ENCODE measurements around the gene CERS4. TPM values are rescaled to one million over a fixed set of nuclear protein-coding genes. Genes with fewer than 3 reads are reported as not detected.
A peak's percentile ranks its signal among the peaks of the same experiment; 100 is the strongest.

The CERS4 gene
- total RNA-seq, 1 donor, result 4.0 TPM

GRCh38 chr19:8302734-8303133 is 93.6 kb downstream of the CERS4 start:
- H3K36me3 ChIP-seq (ENCODE audit: insufficient read depth, low read length), result no peaks in the 10 kb centered on the region
- DNase-seq (ENCODE audit: insufficient read length, low spot score, missing footprints), result no peak
- TF ChIP-seq CTCF (IDR thresholded peaks at IDR 0.05; ENCODE audit: extremely low read depth, low read depth, low read length), result no peak
- no peaks in the 10 kb centered on the region for H3K79me2 ChIP-seq (ENCODE audit: insufficient read depth, low read length)
- H3K4me3 ChIP-seq (ENCODE audit: insufficient read depth, low read length), result no peak overlapping the region
- H4K20me1 ChIP-seq (ENCODE audit: insufficient read depth, low read length), result no peaks in the 10 kb centered on the region
- H3K9me3 ChIP-seq (ENCODE audit: low read depth, low read length), result no peaks in the 10 kb centered on the region
- no peak overlapping the region for H2AFZ ChIP-seq (ENCODE audit: low read length)
- H3K4me2 ChIP-seq (ENCODE audit: insufficient read depth, low read length), result no peak overlapping the region
- peaks cover 6% of the 10 kb centered on the region for H3K4me1 ChIP-seq (ENCODE audit: insufficient read depth, low read length)
- no peak overlapping the region for H3K27ac ChIP-seq (ENCODE audit: low read depth, low read length)
- no peaks in the 10 kb centered on the region for H3K27me3 ChIP-seq (ENCODE audit: insufficient read depth, low read length)

- H3K9me3 ChIP-seq (ENCODE audit: low read depth, low read length), result no peaks in the 10 kb centered on the region
- no peak overlapping the region for H3K27ac ChIP-seq (ENCODE audit: low read depth, low read length)
- no peaks in the 10 kb centered on the region for H3K79me2 ChIP-seq (ENCODE audit: insufficient read depth, low read length)
- no peak overlapping the region for H3K4me2 ChIP-seq (ENCODE audit: insufficient read depth, low read length)
- no peak overlapping the region for H3K4me3 ChIP-seq (ENCODE audit: insufficient read depth, low read length)
- H3K27me3 ChIP-seq (ENCODE audit: insufficient read depth, low read length), result no peaks in the 10 kb centered on the region
- H3K4me1 ChIP-seq (ENCODE audit: insufficient read depth, low read length), result peaks cover 14% of the 10 kb centered on the region
- no peaks in the 10 kb centered on the region for H3K36me3 ChIP-seq (ENCODE audit: insufficient read depth, low read length)
- no peak for TF ChIP-seq CTCF (IDR thresholded peaks at IDR 0.05; ENCODE audit: extremely low read depth, low read depth, low read length)
- H4K20me1 ChIP-seq (ENCODE audit: insufficient read depth, low read length), result no peaks in the 10 kb centered on the region
- peak; percentile 80 for DNase-seq (ENCODE audit: insufficient read length, low spot score, missing footprints)
- no peak overlapping the region for H2AFZ ChIP-seq (ENCODE audit: low read length)
Measured at GRCh38 chr19:8304841-8305621, 95.9 kb downstream of the CERS4 start.

DNA sequence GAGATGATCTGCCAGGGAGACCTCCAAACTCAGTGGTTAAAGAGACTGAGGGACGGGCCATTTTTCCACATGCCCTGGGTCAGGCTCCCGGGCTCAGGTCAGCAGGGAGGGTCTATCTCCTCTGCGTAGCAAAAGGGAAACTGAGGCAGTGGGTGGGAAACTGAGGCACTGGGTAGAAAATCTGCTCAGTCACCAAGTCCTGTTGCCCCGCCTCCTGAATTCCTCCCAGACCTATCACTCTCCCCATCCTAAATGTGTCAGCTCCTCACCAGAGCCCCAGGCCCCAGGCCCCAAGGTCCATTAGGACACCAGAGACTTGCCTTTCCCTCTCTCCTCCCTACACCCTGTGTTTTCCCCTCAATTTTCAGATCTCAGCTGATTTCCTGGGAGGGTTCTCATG is 96.6 kb downstream of the CERS4 start:
- no peaks in the 10 kb centered on the region for H3K9me3 ChIP-seq (ENCODE audit: low read depth, low read length)
- DNase-seq (ENCODE audit: insufficient read length, low spot score, missing footprints), result peak; percentile 77
- no peak overlapping the region for H3K27ac ChIP-seq (ENCODE audit: low read depth, low read length)
- H3K4me1 ChIP-seq (ENCODE audit: insufficient read depth, low read length), result peaks cover 14% of the 10 kb centered on the region
- H2AFZ ChIP-seq (ENCODE audit: low read length), result no peak overlapping the region
- H3K79me2 ChIP-seq (ENCODE audit: insufficient read depth, low read length), result no peaks in the 10 kb centered on the region
- no peak overlapping the region for H3K4me3 ChIP-seq (ENCODE audit: insufficient read depth, low read length)
- H3K36me3 ChIP-seq (ENCODE audit: insufficient read depth, low read length), result peaks cover 4% of the 10 kb centered on the region
- no peaks in the 10 kb centered on the region for H4K20me1 ChIP-seq (ENCODE audit: insufficient read depth, low read length)
- no peak overlapping the region for H3K4me2 ChIP-seq (ENCODE audit: insufficient read depth, low read length)
- TF ChIP-seq CTCF (IDR thresholded peaks at IDR 0.05; ENCODE audit: extremely low read depth, low read depth, low read length), result no peak
- no peaks in the 10 kb centered on the region for H3K27me3 ChIP-seq (ENCODE audit: insufficient read depth, low read length)

- H4K20me1 ChIP-seq (ENCODE audit: insufficient read depth, low read length), result no peaks in the 10 kb centered on the region
- peaks cover 14% of the 10 kb centered on the region for H3K4me1 ChIP-seq (ENCODE audit: insufficient read depth, low read length)
- H3K27me3 ChIP-seq (ENCODE audit: insufficient read depth, low read length), result no peaks in the 10 kb centered on the region
- no peak overlapping the region for H2AFZ ChIP-seq (ENCODE audit: low read length)
- H3K4me3 ChIP-seq (ENCODE audit: insufficient read depth, low read length), result no peak overlapping the region
- no peak overlapping the region for H3K27ac ChIP-seq (ENCODE audit: low read depth, low read length)
- H3K9me3 ChIP-seq (ENCODE audit: low read depth, low read length), result no peaks in the 10 kb centered on the region
- DNase-seq (ENCODE audit: insufficient read length, low spot score, missing footprints), result no peak
- no peaks in the 10 kb centered on the region for H3K79me2 ChIP-seq (ENCODE audit: insufficient read depth, low read length)
- peaks cover 10% of the 10 kb centered on the region for H3K36me3 ChIP-seq (ENCODE audit: insufficient read depth, low read length)
- no peak for TF ChIP-seq CTCF (IDR thresholded peaks at IDR 0.05; ENCODE audit: extremely low read depth, low read depth, low read length)
- no peak overlapping the region for H3K4me2 ChIP-seq (ENCODE audit: insufficient read depth, low read length)
Measured at GRCh38 chr19:8306235-8307054, 97.3 kb downstream of the CERS4 start.
